OCI-LY3 (cell line): ENCODE measurements around the gene COL13A1.

Experiments
- CTCF ChIP-seq: fragments of 200-600, 300-600 bp; sonication (generic); IDR thresholded peaks from 2 replicates; pipeline ENCODE4 v1.5.1; 2014; ENCODE audit warnings: antibody characterized with exemption, low read length, low read depth
- EZH2phosphoT487 ChIP-seq: fragments of 200-600 bp; shearing (Covaris generic); IDR thresholded peaks from 2 replicates; pipeline ENCODE4 v1.6.1; 2018; ENCODE audit warnings: antibody characterized with exemption, mixed run types, low read depth

- TF ChIP-seq CTCF (no peak), EZH2phosphoT487 (no peak)
Measured at GRCh38 chr10:69809318-69809717, 7.6 kb downstream of the COL13A1 start.
